Mucosa of rectum (tissue), 2 donors: Measurements from ENCODE around the gene PLCB4.

Experiments used
- H3K27ac ChIP-seq, 2 donors: one replicate each; pipeline ENCODE4 v1.7.0; 2013; ENCODE audit warnings: inconsistent platforms in 2 of 2, low read depth in 2 of 2, low read length in 2 of 2
- H3K27me3 ChIP-seq, 2 donors: one replicate each; pipeline ENCODE4 v1.7.0; 2013; ENCODE audit warnings: low read length in 2 of 2; ENCODE audit not compliant: control insufficient read depth in 2 of 2, insufficient read depth in 2 of 2
- H3K36me3 ChIP-seq, 2 donors: one replicate each; pipeline ENCODE4 v1.7.0; 2013; ENCODE audit warnings: low read length in 2 of 2; ENCODE audit not compliant: control insufficient read depth in 2 of 2, insufficient read depth in 2 of 2
- H3K4me1 ChIP-seq, 2 donors: one replicate each; pipeline ENCODE4 v1.7.0; 2013; ENCODE audit warnings: low read length in 2 of 2, mild to moderate bottlenecking in 1 of 2; ENCODE audit not compliant: control insufficient read depth in 2 of 2, insufficient read depth in 2 of 2
- H3K4me3 ChIP-seq, 2 donors: one replicate each; pipeline ENCODE4 v1.7.0; 2013; ENCODE audit warnings: low read length in 2 of 2
- H3K9ac ChIP-seq, 2 donors: one replicate each; pipeline ENCODE4 v1.7.0; 2013; ENCODE audit warnings: low read length in 2 of 2, low read depth in 1 of 2, mild to moderate bottlenecking in 1 of 2
- H3K9me3 ChIP-seq, 2 donors: one replicate each; pipeline ENCODE4 v1.7.0; 2013; ENCODE audit warnings: low read length in 2 of 2; ENCODE audit not compliant: control insufficient read depth in 2 of 2
- donor health status: healthy.
- donor health status: Normal muscosa, but diverticular disease.

PLCB4 gene

DNA sequence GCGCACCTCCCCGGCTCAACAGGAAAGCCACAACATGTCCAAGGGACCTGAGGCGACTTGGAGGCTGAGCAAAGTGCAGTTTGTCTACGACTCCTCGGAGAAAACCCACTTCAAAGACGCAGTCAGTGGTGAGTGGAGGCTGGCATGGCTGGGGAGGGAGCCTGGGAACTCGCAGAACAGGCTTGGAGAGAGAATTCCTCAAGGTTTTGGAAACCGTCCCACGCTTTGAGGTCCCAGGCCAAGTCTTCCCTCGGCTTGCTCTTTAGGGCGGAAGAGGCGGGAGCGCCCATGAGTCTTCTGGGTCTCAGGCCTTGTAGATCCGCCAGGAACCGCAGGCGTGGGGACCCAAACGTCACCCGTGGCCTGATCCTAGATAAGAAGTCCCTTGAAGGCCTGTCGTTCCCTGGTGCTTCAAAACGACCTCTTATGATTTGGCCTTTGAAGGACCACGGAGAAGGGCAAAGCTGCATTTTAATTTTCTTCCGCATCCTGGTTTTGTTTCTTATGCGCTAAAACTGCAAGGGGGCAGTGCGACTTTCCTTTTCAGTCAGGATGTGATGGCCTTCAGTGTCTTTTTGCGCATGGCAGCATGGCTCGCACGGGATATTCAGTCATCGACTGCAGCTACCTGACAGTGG, 447.5 kb downstream of the PLCB4 start:
- Histone ChIP-seq H3K9ac (no peak overlapping the region), H3K4me1 (no peaks in the 10 kb centered on the region), H3K27ac (no peak overlapping the region), H3K4me3 (peak overlapping the region in 1 of 2 donors; percentile 14), H3K36me3 (no peaks in the 10 kb centered on the region), H3K9me3 (no peaks in the 10 kb centered on the region), H3K27me3 (peaks cover 31 to 36% of the 10 kb centered on the region in 2 donors)

DNA sequence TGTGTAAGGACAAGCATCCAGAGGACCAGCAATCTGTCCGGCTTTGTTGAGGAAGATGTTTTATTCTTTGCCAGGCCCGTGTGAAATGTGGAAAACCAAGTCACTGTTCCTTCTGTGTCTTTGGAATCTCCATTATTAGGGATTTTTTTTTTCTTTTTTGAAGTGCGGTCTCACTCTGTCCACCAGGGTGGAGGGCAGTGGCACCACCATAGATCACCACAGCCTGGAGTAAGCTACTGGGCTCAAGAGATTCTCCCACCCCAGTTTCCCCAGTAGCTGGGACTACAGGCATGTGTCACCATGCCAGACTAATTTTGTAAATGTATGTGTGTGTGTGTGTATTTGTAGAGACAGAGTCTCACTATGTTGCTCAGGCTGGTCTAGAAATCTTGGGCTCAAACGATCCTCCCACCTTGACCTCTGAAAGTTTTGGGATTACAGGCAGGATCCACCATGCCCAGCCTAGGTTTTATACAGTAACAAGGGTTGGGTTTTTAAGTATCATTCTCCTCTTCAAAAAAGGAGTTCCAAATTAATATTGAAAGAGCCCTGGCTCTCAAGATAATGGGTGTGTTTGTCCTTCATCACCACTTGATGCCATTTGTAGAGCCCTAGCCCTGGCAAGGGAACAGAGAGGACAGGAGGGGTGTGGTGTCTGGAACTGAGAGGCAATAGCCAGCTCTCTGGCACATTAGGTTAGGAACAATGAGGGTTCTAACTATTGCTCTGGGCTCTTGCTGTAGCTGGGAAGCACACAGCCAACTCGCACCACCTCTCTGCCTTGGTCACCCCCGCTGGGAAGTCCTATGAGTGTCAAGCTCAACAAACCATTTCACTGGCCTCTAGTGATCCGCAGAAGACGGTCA, 448.6 kb downstream of the PLCB4 start:
- Histone ChIP-seq H3K4me1 (no peaks in the 10 kb centered on the region), H3K27me3 (peaks cover 31 to 33% of the 10 kb centered on the region in 2 donors), H3K9me3 (no peaks in the 10 kb centered on the region), H3K27ac (no peak overlapping the region), H3K36me3 (no peaks in the 10 kb centered on the region), H3K4me3 (no peak overlapping the region), H3K9ac (no peak overlapping the region)

DNA sequence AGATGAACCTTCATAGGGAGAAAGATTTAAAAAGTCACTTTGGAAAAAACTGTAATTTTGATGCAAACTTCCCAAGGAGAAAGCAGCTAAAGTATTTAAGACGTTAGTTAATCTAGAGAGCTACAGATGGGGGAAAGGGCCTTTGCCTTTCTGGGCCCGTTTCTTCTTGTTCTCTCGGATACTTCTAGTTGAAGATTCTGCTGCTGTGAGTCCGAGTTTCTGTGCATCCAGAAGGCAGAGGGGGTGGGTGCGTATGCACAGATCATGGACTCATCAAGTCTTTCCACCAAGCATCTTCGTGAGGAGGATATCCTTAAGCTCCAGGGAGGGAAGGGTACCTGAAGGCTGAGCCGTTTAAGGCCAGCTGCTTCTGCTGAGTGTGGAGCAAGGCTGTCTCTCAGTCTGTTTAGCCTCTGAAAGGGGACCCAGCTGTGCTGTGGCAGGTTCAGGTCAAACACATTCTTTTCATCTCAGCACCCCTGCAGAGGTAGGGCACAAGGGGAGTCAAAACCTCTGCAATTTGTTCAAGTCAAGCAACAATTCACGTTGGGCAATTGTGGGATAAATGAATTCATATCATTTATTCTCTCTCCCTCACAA, 449.8 kb downstream of the PLCB4 start:
- Histone ChIP-seq H3K4me3 (no peak overlapping the region), H3K9ac (no peak overlapping the region), H3K36me3 (no peaks in the 10 kb centered on the region), H3K27me3 (peaks cover 31 to 33% of the 10 kb centered on the region in 2 donors), H3K27ac (no peak overlapping the region), H3K4me1 (no peaks in the 10 kb centered on the region), H3K9me3 (no peaks in the 10 kb centered on the region)

DNA sequence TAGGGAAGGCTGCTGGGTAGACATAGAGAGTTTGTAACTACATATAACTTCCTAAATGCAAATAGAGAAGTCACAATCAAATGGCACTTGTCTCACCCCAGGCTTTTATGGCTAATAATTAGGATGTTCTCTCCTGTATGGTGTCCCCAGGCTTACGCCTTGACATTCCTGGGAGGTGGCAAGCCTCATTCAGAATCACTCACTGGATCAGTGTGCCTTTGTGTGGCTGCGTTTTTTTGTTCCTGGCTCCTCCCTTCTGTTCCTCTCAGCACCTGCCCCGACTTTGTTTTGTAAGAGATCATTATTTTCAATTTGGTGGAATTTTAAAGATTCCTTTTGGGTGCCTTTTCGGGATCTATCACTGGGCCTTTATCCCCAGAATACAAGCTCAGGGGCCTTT, 451.2 kb downstream of the PLCB4 start:
- no peaks in the 10 kb centered on the region for H3K4me1 ChIP-seq
- no peak overlapping the region for H3K4me3 ChIP-seq
- H3K36me3 ChIP-seq, result no peaks in the 10 kb centered on the region
- H3K27me3 ChIP-seq, result peaks cover 25 to 27% of the 10 kb centered on the region in 2 donors
- H3K9ac ChIP-seq, result no peak overlapping the region
- no peaks in the 10 kb centered on the region for H3K9me3 ChIP-seq
- no peak overlapping the region for H3K27ac ChIP-seq

DNA sequence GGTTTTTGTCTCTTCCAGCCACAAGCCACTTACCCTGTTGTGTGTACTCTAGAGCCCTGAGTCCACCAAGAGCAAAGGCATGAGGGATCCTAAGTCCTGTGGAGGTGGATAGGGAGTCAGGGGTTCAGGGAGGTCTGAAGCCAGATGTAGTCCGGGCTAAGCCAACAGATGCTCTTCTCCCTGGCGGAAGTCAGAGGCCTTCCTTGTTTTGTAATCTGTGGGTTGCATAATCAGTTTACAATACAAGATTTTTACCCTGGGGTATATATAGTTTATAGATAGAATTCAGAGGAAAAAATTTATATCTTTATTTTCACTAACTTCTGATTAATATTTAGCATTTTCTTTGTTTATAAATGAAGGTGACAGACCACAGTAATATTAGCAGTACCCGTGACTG, 454.7 kb downstream of the PLCB4 start:
- H3K27me3 ChIP-seq, result peaks cover 0 to 3% of the 10 kb centered on the region in 2 donors
- H3K4me3 ChIP-seq, result no peak overlapping the region
- H3K36me3 ChIP-seq, result no peaks in the 10 kb centered on the region
- no peaks in the 10 kb centered on the region for H3K9me3 ChIP-seq
- H3K4me1 ChIP-seq, result no peaks in the 10 kb centered on the region
- H3K27ac ChIP-seq, result no peak overlapping the region
- H3K9ac ChIP-seq, result no peak overlapping the region
